ENCODE measurements around the gene VIPR2. TPM values are rescaled to one million over a fixed set of nuclear protein-coding genes. Genes with fewer than 3 reads are reported as not detected.
"Not testable (repeated sequence)": the region's sequence is repeated elsewhere in the genome, so short reads cannot be mapped to it uniquely, and the experiment has no call there.

The VIPR2 gene
- total RNA-seq, 4 donors from 2014 or later = 9.3 to 16.6 (median 12.1) TPM

DNA sequence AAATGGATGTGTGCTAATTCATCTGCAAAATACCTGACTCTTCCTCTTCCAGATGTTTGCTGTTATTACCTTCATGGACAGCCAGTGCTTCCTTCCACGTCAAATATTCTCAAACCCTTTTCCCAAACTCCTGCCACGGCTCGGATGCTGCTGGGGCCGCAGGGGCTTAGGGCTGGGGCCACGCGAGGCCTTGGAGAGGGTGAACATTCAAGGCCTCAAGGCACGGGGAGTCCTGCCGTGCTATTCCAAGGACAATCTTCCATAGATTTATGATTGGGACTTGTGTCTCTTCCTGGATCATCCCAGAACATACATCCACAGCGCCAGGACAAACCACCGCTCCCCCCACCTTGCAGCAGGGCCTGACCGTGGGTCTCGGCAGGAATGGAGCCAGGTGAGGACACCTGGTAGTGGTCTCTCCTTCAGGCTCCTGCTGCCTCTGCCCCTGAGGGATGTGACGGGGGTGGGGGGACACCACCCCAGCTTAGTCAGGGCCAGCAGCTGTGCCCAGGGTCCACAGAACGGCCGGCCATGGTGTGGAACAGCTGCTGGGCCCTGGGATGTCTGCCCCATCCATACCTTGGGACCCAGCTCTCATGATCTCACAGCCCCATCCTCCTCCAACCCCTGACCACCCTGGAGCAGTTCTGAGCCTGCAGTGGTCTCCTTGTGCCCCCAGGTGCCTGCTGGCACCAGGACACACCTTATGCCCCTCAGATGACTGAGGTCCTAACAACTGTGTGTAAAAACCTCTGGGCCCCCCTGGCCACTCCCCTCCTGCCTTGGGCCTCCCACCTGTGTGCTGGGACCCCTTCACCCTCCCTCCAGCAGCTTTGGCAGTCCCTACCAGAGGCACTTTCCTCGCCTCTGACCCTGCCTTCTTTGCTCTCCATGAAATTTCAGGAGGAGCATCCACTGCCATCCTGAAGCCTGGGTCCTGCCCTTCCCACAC is 16.7 kb downstream of the VIPR2 start:
- DNase-seq (ENCODE audit: extremely low spot score) = no peak
- intact Hi-C loops (cut with DNase I) = no loop called here
- H3K9me3 ChIP-seq = no peaks in the 10 kb centered on the region
- H3K27me3 ChIP-seq = peaks cover 0 to 36% (median 0%) of the 10 kb centered on the region in 4 donors
- no peaks in the 10 kb centered on the region for H3K36me3 ChIP-seq
- no peak for TF ChIP-seq CTCF (IDR thresholded peaks at IDR 0.05)
- no peak for TF ChIP-seq EP300 (IDR thresholded peaks at IDR 0.05)
- TF ChIP-seq POLR2AphosphoS5 (IDR thresholded peaks at IDR 0.05) = no peak
- no peak for TF ChIP-seq POLR2A (IDR thresholded peaks at IDR 0.05; ENCODE audit: low read depth)
- H3K27ac ChIP-seq (replicated peaks in 1 of 4) = no peak overlapping the region
- H3K4me1 ChIP-seq = peaks cover 0 to 12% (median 0%) of the 10 kb centered on the region in 4 donors
- WGBS = 88% methylated on average over 16 of the region's 16 CpGs
- H3K4me3 ChIP-seq = no peak overlapping the region

DNA sequence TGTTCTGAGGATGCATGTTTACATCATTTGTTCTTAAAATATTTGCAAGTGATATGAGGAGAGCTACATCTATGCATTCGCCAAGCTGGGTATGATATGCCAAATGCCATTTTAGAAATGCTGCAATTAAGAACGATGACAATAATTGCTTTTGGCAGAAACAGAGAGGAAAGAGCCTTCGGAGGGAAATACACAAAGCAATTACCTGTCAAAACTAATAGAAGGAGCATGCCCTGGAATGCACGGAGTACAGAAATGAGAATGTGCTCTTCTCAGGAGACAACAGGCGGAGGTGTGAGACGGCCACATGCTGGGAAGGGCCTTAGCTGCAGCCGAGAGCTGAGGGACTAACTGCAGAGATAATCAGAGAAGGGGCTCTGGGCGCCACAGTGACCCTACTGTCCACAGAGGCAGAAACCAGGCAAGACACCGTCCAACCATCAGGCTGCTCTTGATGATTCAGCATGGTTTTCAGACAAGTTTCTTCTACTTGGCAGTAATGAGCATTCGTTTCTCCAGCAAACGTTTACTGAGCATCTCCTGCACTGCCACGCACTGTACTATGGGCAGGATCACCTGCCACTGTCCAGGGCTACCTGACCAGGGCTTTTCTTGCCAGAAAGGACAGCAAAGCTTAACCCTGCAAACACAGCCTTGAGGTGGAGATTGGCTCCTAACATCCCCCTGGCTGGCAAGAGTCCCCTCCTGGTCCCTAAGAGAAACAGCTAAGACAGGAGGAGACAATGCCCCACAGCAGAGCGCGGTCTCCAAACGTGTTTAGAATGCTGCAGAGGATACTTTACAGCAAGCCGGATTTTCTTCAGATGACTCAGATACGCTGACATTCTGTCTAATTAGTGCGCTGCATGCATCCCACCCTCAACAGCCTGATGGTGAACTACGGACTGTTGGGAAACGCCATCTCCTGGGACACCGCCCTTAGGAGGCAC is 18.1 kb downstream of the VIPR2 start:
- TF ChIP-seq CTCF (IDR thresholded peaks at IDR 0.05) = no peak
- TF ChIP-seq POLR2AphosphoS5 (IDR thresholded peaks at IDR 0.05) = no peak
- TF ChIP-seq POLR2A (IDR thresholded peaks at IDR 0.05; ENCODE audit: low read depth) = no peak
- no peak for TF ChIP-seq EP300 (IDR thresholded peaks at IDR 0.05)
- DNase-seq (ENCODE audit: extremely low spot score) = no peak
- whole genome bisulfite sequencing = 77% methylated on average over 21 of the region's 21 CpGs
- H3K4me3 ChIP-seq = no peak overlapping the region
- no peak overlapping the region for H3K27ac ChIP-seq (replicated peaks in 1 of 4)
- peaks cover 0 to 12% (median 0%) of the 10 kb centered on the region in 4 donors for H3K4me1 ChIP-seq
- no peaks in the 10 kb centered on the region for H3K36me3 ChIP-seq
- no peaks in the 10 kb centered on the region for H3K9me3 ChIP-seq
- peaks cover 0 to 36% (median 0%) of the 10 kb centered on the region in 4 donors for H3K27me3 ChIP-seq
- intact Hi-C loops (cut with DNase I) = no loop called here

- Histone ChIP-seq H3K4me1 (peaks cover 0 to 12% (median 0%) of the 10 kb centered on the region in 4 donors), H3K27ac (replicated peaks in 1 of 4) (no peak overlapping the region), H3K27me3 (peaks cover 0 to 36% (median 0%) of the 10 kb centered on the region in 4 donors), H3K9me3 (no peaks in the 10 kb centered on the region), H3K4me3 (no peak overlapping the region), H3K36me3 (no peaks in the 10 kb centered on the region)
- DNase-seq (ENCODE audit: extremely low spot score) = no peak
- 41% methylated on average over 3 of the region's 3 CpGs for WGBS
- peak in 1 of 2 donors; percentile 25 for TF ChIP-seq POLR2AphosphoS5 (IDR thresholded peaks at IDR 0.05)
- no peak for TF ChIP-seq EP300 (IDR thresholded peaks at IDR 0.05)
- intact Hi-C loops (cut with DNase I) = no loop called here
Observed at GRCh38 chr7:159125955-159126270, 18.8 kb downstream of the VIPR2 start.

- H3K9me3 ChIP-seq = no peaks in the 10 kb centered on the region
- H3K4me3 ChIP-seq = no peak overlapping the region
- H3K4me1 ChIP-seq = peaks cover 0 to 12% (median 0%) of the 10 kb centered on the region in 4 donors
- 80% methylated on average over 6 of the region's 9 CpGs for WGBS
- H3K36me3 ChIP-seq = no peaks in the 10 kb centered on the region
- H3K27me3 ChIP-seq = peaks cover 0 to 36% (median 0%) of the 10 kb centered on the region in 4 donors
- no peak for DNase-seq (ENCODE audit: extremely low spot score)
- no peak overlapping the region for H3K27ac ChIP-seq (replicated peaks in 1 of 4)
- intact Hi-C loops (cut with DNase I) = no loop called here
- no peak for TF ChIP-seq POLR2AphosphoS5 (IDR thresholded peaks at IDR 0.05)
- no peak for TF ChIP-seq CTCF (IDR thresholded peaks at IDR 0.05)
- TF ChIP-seq EP300 (IDR thresholded peaks at IDR 0.05) = no peak
- TF ChIP-seq POLR2A (IDR thresholded peaks at IDR 0.05; ENCODE audit: low read depth) = no peak
Observed at GRCh38 chr7:159125104-159125954, 19.3 kb downstream of the VIPR2 start.

GRCh38 chr7:159123793-159124192 is 20.9 kb downstream of the VIPR2 start:
- H3K27ac ChIP-seq (replicated peaks in 1 of 4); DNase-seq (ENCODE audit: extremely low spot score); H3K4me3 ChIP-seq; intact Hi-C loops (cut with DNase I); H3K36me3 ChIP-seq; H3K9me3 ChIP-seq: not testable (repeated sequence)
- Histone ChIP-seq H3K4me1 (peaks cover 0 to 12% (median 0%) of the 10 kb centered on the region in 4 donors), H3K27me3 (peaks cover 0 to 41% (median 0%) of the 10 kb centered on the region in 4 donors)
- WGBS = 68% methylated on average over 1 of the region's 1 CpG

GRCh38 chr7:159123294-159123693 is 21.4 kb downstream of the VIPR2 start:
- H3K4me3 ChIP-seq; H3K27ac ChIP-seq (replicated peaks in 1 of 4); DNase-seq (ENCODE audit: extremely low spot score); H3K9me3 ChIP-seq; H3K36me3 ChIP-seq; intact Hi-C loops (cut with DNase I): not testable (repeated sequence)
- Histone ChIP-seq H3K27me3 (peaks cover 0 to 38% (median 0%) of the 10 kb centered on the region in 4 donors), H3K4me1 (peaks cover 0 to 12% (median 0%) of the 10 kb centered on the region in 4 donors)
